ENCODE measurements around the gene ISCU. TPM values are rescaled to one million over a fixed set of nuclear protein-coding genes. Genes with fewer than 3 reads are reported as not detected.
"Not testable (repeated sequence)": the region's sequence is repeated elsewhere in the genome, so short reads cannot be mapped to it uniquely, and the experiment has no call there.

ISCU gene
- total RNA-seq, 1 experiment from 2014 or later, result 119 TPM

GRCh38 chr12:108589028-108589839 is 26.8 kb downstream of the ISCU start:
- no peak for DNase-seq (ENCODE audit: low spot score)

- DNase-seq (ENCODE audit: low spot score), result no peak
Measured at GRCh38 chr12:108589840-108590229, 27.4 kb downstream of the ISCU start.

DNA sequence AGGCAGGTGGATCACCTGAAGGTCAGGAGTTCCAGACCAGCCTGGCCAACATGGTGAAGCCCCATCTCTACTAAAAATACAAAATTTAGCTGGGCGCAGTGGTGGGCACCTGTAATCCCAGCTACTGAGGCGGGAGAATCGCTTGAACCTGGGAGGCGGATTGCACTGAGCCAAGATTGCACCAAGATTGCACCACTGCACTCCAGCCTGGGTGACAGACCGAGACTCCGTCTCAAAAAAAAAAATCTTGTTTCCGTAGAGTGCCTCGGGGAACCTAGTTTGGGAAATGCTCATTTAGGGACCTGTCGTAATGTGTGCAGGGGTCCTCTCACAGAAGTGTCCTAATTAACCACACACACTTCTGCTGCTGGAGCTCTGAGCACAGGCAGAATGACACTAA is 28.1 kb downstream of the ISCU start:
- DNase-seq (ENCODE audit: low spot score), result not testable (repeated sequence)

DNA sequence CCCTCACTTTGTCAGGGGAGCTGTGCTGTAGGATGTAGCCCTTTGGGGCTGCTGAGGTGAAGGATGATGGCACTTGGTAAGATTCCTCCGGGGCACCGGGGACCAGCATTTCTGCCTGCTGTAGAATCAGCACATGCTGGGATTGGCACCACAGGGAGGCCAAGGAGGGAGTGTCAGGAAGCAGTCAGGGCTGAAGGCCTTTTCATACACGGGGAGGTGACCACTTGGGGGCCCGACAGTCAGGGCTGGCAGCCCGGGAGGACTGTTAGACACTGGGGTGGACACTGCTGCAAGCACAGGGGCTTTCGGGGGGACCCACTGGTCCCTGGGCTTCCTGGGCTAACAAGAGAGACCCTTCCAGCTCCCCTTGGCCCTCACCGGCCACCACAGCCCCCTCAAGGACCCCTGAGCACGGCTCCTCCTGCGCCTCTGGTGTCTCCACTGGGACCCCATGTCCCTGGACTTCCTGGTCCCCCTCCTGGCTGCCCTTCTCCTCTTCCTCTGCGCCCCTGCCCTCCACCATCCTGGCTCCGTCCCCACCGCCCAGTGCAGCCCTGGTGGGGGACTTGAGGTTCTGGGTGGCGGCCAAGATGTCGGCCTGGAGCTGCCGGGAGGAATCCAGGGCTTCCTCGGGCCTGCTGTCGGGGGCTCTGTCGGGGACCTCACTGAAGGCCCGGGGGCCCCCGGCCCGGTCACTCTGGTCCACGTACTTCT is 29.0 kb downstream of the ISCU start:
- no peak for DNase-seq (ENCODE audit: low spot score)

DNA sequence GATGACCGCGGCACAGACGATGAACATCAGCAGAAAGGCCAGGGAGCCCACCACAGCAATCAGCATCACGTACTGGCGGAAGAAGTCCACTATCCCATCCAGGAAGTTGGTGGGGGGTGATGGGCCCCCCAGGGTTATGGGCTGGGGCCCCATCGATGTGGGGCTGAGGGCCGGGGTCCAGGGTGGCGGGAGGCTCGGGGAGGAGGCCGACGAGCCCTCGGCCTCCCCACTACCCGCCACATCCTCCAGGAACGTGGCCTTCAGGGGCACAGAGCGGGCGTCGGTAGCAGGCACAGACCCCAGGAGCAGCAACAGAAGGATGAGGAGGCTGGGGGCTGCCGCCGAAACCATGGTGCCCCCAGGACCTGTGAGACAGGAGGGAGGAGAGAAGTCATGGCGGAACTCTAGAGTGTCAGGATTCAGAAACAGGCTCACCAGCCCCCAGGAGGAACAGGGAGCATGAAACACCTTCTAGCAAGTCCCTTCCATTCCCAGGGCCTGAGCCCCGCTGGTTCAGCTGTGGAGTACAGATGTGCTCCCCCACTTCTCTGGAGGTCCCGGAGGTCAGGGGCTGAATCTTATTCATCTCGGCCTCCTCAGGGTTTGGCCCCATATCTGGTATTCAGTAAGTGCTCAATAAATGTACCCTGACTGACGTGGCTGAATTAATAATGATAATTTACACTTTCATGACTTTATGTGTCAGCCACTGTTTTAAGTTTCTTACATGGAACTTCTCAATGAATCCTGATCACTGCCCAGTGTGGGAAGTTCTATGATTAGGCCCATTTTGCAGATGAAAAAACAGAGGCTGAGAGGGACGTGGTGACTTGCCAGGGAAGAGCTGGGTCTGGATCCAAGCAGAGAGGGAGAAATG is 29.9 kb downstream of the ISCU start:
- no peak for DNase-seq (ENCODE audit: low spot score)

- DNase-seq (ENCODE audit: low spot score), result no peak
Measured at GRCh38 chr12:108594323-108594903, 32.0 kb downstream of the ISCU start.

GRCh38 chr12:108594960-108595710 is 32.7 kb downstream of the ISCU start:
- DNase-seq (ENCODE audit: low spot score), result no peak

DNA sequence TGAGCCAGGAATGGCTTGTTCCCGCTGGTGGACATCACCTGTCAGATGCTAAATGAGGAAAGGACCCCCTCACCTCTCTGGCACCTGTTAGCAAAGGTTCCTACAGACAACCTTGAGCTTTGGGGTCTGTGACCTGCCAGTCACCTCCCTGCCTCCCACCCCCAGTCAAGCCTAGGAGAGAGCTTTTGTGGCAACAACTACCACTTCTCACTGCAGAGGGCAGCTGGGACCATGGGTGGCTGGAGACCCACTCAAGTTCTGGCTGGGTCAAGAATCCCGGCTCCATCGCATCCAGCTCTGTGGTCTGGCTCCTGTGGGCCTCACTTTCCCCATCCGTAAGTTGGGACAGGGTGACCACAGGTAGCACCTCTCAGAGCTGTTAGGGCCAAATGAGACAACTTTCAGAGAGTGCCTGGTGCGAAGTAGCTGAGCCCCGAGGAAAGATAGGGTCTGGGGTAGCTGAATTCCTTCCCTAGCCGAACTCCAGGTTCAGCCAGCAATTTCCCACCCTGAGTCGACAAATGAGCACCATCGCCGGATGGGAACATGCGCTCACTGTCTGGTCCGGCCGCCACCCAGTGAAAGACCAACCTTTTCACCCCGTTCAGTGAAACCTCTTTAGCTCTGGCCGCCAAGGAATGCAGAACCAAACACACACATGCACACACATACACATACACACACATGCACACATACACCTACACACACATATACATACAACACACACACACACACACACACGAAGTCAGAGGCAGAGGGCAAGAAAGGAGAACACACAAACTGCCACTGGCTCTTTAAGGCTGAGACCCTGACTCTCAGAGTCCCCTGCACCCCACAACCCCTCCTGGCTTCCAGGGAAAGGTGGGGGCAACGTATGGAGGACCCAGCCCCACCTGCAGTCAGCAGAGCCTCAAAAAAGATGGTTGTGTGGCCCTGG is 33.6 kb downstream of the ISCU start:
- no peak for DNase-seq (ENCODE audit: low spot score)

DNA sequence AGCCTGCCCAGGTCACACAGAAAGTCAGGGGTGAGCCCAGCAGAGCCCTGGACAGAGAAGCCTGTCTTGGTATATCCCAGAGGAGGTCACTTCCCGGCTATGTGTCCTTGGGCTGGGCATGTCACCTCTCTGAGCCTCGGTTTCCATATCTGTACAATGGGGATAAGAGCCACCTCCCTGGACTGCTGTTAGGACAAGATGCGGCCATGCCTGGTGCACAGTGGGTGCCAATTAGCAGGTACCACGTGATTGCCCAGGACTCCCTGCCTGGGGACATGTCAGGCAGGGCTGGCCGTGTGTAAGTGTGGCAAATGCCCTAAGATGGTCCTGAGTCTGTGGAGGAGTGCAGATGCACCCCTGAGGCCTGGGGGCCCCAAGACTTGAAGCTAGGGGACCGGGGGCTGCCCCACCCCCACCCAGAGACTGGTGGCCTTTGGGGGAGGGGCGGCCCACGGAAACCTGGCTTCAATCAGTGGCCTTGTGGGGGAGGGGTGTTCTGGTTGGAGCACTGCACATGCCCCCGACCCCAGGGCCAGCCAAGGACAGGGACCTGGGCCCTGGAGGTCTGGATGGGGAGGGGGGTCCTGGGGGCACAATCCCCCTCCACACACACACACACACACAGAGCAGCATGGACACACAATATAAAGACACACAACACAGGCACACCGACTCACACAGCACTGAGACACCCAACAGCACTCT is 34.6 kb downstream of the ISCU start:
- no peak for DNase-seq (ENCODE audit: low spot score)

DNA sequence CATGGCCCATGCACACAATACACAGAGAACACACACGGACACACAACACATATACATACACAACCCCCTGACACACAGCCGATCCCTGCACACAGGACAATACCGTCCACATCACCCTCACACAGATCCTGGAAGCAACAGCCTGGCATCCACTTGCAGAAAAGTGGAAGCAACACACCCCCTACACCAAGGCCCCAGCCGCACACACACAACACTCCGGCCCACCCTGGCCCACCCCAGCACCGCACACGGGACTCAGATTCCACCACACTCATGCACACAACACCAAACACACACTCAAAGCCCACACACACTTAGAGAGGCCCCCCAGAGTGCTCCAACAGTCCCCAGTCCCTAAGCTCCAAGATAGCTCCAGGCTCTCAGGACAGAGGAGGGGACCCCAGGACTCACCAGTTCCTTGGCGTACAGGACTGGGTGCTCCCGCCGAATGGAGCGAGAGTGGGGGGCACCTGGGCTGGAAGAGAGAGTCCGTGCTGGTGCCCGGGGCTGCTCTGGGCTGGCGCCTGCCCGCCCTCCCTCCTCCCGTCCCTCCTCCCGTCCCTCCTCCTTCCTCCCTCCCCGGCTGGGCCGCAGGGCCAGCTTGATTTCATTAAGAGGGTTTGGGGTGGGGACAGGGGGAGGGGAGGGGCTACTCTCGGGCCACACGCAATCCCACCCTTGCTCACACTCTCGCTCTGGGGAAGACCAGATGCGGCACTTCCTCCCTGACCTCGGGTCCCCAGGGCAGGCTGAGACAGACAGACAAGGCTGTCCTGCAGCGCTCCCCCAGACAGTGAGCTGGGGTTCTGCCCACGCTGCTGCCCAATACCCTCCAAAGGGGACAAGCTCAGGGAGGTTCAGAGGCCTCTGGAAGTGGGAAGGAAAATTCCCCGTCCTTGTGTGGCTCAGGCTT is 35.4 kb downstream of the ISCU start, which contains the start of gene TMEM119:
TMEM119 (minus strand) TSS at position 526 of the 913 bp plus-strand sequence. CDS start 5,701 bp downstream, outside the sequence.
- DNase-seq (ENCODE audit: low spot score), result no peak

- DNase-seq (ENCODE audit: low spot score), result no peak
Measured at GRCh38 chr12:108598553-108599250, 36.3 kb downstream of the ISCU start.

- no peak for DNase-seq (ENCODE audit: low spot score)
Measured at GRCh38 chr12:108599541-108599940, 37.1 kb downstream of the ISCU start.

DNA sequence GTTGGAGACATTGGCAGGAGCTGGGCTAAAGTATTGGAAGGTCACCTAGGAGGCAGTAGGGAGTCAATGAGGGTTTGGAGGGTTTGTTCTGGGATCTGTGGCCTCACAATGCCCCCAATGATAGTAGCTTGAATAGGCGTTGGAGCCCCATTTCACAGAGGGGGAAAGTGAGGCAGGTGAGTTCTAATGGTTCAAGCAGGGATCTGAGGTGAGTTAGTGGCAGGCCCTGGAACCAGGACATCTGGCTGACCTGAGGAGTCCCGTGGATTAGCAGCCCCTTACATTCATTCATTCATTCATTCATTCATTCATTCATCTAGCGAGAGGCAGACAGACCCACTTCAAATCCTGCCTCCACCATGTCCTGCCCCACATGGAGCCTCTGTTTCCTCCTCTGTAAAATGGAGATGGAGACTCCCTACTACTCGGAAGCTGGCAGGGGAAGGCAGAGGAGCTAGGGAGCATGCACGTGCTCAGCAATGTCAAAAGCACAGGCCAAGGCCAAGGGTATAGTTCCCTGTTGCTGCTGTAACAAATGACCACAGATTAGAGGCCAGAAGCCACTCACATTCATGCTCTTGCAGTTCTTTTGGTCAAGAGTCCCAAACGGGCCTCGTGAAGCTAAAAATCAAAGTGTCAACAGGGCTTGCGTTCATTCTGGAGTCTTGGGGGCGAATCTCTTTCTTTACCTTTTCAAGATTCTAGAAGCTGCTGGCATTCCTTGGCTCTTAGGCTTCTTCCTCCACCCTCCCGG is 37.7 kb downstream of the ISCU start:
- DNase-seq (ENCODE audit: low spot score), result no peak

DNA sequence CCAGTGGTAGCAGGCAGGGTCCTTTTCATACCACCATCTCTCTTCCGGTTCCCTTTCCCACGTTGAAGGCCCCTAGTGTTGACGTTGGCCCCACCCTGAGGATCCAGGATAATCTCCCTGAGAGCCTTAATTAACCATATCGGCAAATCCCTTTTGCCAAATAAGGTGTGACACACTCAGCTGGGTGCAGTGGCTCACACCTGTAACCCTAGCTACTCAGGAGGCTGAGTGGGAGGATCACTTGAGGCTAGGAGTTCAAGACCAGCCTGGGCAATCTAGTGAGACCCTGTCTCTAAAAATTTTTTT is 38.3 kb downstream of the ISCU start:
- DNase-seq (ENCODE audit: low spot score), result no peak

DNA sequence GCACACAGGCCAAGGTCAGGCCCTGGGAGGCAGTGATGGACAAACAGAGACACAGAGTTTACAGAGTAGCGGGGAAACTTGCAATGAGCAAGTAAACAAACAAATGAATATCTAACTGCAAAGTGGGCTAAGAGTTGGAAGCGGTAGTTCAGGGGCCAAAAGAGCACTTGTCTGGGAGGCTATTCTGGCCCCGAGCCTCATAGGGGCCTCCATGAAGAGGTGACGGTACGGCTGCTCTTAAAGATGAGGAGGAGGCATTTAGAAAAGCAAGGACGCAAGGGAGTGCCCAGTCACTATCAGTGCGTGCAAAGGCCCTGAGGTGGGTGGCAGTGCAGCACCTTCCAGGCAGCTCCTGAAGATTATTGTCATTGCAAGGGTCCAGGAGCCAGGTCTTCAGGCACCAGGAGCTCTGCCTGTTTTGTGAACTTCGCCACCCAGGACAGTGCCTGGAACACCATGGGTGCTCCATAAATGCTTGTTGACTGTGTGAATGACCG is 39.9 kb downstream of the ISCU start:
- no peak for DNase-seq (ENCODE audit: low spot score)

GRCh38 chr12:108602976-108603704 is 40.7 kb downstream of the ISCU start:
- no peak for DNase-seq (ENCODE audit: low spot score)
